Heart left ventricle (tissue), 16 donors: Measurements from ENCODE around the gene PAWR. TPM values are rescaled to one million over a fixed set of nuclear protein-coding genes. Genes with fewer than 3 reads are reported as not detected.

Experiments
- ATAC-seq, 4 donors: fragments of 200-7000 bp; cut with Tn5 transposase; one replicate each; pipeline ENCODE4 v1.9.1; 2020 to 2022; ENCODE audit warnings: moderate library complexity in 4 of 4, mild to moderate bottlenecking in 3 of 4, moderate number of reproducible peaks in 1 of 4
- DNase-seq, 5 donors: peaks; one replicate each; pipeline ENCODE4 v3.0.0-alpha.2; 2020
- H3K27ac ChIP-seq, 12 donors: fragments of 200-600 bp; sonication (generic) in 4 of 12; one replicate each; pipeline versions ENCODE4 v1.5.0 to v1.8.0; 2016 to 2022; ENCODE audit warnings: mild to moderate bottlenecking in 2 of 12
- H3K27me3 ChIP-seq, 9 donors: fragments of 200-600 bp; sonication (generic) in 2 of 9; one replicate each; pipeline versions ENCODE4 v1.5.1 to v1.8.0; 2016 to 2022; ENCODE audit warnings: mild to moderate bottlenecking in 3 of 9
- H3K36me3 ChIP-seq, 9 donors: fragments of 200-600 bp; sonication (generic) in 2 of 9; one replicate each; pipeline versions ENCODE4 v1.5.0 to v1.8.0; 2018 to 2022; ENCODE audit warnings: mild to moderate bottlenecking in 2 of 9
- H3K4me1 ChIP-seq, 12 donors: fragments of 200-600 bp; sonication (generic) in 4 of 12; one replicate each; pipeline versions ENCODE4 v1.5.0 to v1.8.0; 2016 to 2022; ENCODE audit warnings: mild to moderate bottlenecking in 3 of 12
- H3K4me3 ChIP-seq, 12 donors: fragments of 200-600 bp; sonication (generic) in 4 of 12; one replicate each; pipeline versions ENCODE4 v1.5.0 to v1.8.0; 2017 to 2022; ENCODE audit warnings: mild to moderate bottlenecking in 9 of 12, moderate library complexity in 4 of 12
- H3K9me3 ChIP-seq, 12 donors: fragments of 200-600 bp; sonication (generic) in 4 of 12; one replicate each; pipeline versions ENCODE4 v1.5.0 to v1.8.0; 2016 to 2022; ENCODE audit warnings: mild to moderate bottlenecking in 1 of 12
- CTCF ChIP-seq, 12 donors: fragments of 200-600 bp; sonication (generic) in 4 of 12; IDR thresholded peaks; one replicate each; pipeline versions ENCODE4 v1.5.0 to v1.8.0; 2018 to 2022; ENCODE audit warnings: antibody characterized with exemption in 12 of 12, mild to moderate bottlenecking in 5 of 12
- POLR2A ChIP-seq, 2 donors: fragments of 450-650 bp; IDR thresholded peaks; one replicate each; pipeline ENCODE4 v1.6.1; 2017; ENCODE audit warnings: antibody characterized with exemption in 2 of 2, mild to moderate bottlenecking in 2 of 2, moderate library complexity in 2 of 2
- WGBS, 4 donors: extraction: QIAGEN DNeasy Blood & Tissue Kit in 2 of 4; methylation state at CpG; one replicate each; pipeline versions ENCODE4 v1.1.5 to v1.1.7; 2013 to 2018; 5-methylcytosine and 5-hydroxymethylcytosine counted together
- intact Hi-C, 10 donors: fragments of 100-400 bp; cut with DNase I; formaldehyde crosslinking; loops; one replicate each; pipeline versions ENCODE4 v1.11.1 to v1.14.2; 2022
- polyA plus RNA-seq, 2 donors: library from polyadenylated mRNA; stranded (reverse); fragments of 200-250 nt; gene quantifications; one replicate each; pipeline ENCODE4 v1.2.3, GENCODE V29; 2013
- total RNA-seq, 9 donors: library from RNA; depleted of rRNA in 2 of 9; stranded (reverse); fragments of >200 nt in 2 of 9; fragmentation: NEBNext Ultra II Directional in 3 of 9; extraction: Animal tissue kit (Norgen Biotek cat#: 25700) in 3 of 9; gene quantifications; one replicate each; pipeline versions ENCODE4 v1.1.0 to v1.2.4, GENCODE V29; 2016 to 2023
- donor health status: ischemic (EF 13 %, LVEDD 7.1; RV severe dilation, severe dysfunction).
- donor health status: healthy with polysubstance abuse.
- donor health status: DM: no; HTN: yes; CAD: no.
- donor health status: DM: no; HTN: no; CAD: no.
- donor health status: ischemic (EF 25% LVEDD 6.9; RV normal size, moderate dysfunction).
- donor health status: ischemic (EF 25% LVEDD 5.7; RV mildly dilated, moderate dysfunction).
- donor health status: healthy.
- donor health status: DM: yes; HTN: yes; CAD: no.
- donor health status: ischemic (EF 35%, LVEDD 5.7; RV mildly dilated, moderate dysfunction).
- donor health status: nonischemic (EF 11% LVEDD 7.7; RV severe dilation, severe dysfunction).
- donor health status: DM: yes; HTN: yes; CAD: no.
- donor health status: PGD.
- donor health status: ischemic (EF 29% LVEDD 5.4; RV normal size, mild dysfunction).
- donor health status: nonischemic (EF 23%, LVEDD 6.1; RV moderate dilation, normal function).

Gene PAWR
- total and polyA plus RNA-seq, 11 donors: 4.8 to 29.0 (median 11.0) TPM

- DNase-seq (no peak), ATAC-seq (no peak)
- no peaks in the 10 kb centered on the region for H3K4me1 ChIP-seq
- H3K9me3 ChIP-seq: peaks cover 0 to 9% (median 0%) of the 10 kb centered on the region in 12 donors
- peaks cover 0 to 15% (median 0%) of the 10 kb centered on the region in 9 donors for H3K36me3 ChIP-seq
- H3K4me3 ChIP-seq: no peak overlapping the region
- no peaks in the 10 kb centered on the region for H3K27me3 ChIP-seq
- 76 to 85% (median 81%) methylated on average over 2 of the region's 2 CpGs for WGBS, 4 donors
- intact Hi-C loops: no loop called here
- TF ChIP-seq CTCF (IDR thresholded peaks at IDR 0.05): no peak
- no peak for TF ChIP-seq POLR2A (IDR thresholded peaks at IDR 0.05)
- no peak overlapping the region for H3K27ac ChIP-seq
Observed at GRCh38 chr12:79624378-79624777, 66.4 kb downstream of the PAWR start.

DNA sequence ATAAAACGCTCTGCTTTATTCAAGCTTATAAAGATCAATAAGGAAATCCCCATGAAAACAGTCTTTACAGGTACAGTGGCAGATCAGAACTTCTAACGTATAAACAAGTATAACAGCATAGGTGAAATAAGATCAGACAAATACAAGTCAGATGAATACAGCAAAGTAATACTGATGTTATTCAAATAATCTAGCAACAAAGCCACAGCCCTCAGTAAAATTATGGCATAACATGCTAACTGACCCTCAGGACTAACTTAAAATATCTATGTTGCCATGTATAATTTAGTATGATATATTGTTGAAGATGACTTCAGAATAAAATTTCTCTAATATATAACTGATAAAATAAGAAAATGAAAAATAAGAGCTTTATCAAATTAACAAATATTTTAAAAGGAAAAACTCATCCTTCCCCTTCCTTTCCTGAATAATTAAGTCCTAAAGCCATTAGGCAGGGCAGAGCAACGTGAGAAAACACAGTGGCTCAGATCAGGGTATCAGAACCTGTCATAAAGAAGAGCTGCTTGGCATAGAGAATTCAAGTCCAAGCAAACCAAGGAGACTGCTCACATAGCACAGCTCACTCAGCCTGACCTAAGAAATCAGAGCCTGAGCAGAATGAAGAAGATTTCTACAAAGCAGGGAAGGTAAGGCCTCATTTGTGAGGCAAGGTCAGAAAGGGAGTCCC lies 70.7 kb downstream of the PAWR start:
- peaks cover 0 to 16% (median 0%) of the 10 kb centered on the region in 9 donors for H3K36me3 ChIP-seq
- H3K4me3 ChIP-seq: no peak overlapping the region
- intact Hi-C loops: no loop called here
- H3K9me3 ChIP-seq: no peaks in the 10 kb centered on the region
- H3K27ac ChIP-seq: no peak overlapping the region
- no peak for ATAC-seq
- H3K27me3 ChIP-seq: no peaks in the 10 kb centered on the region
- no peak for DNase-seq
- no peaks in the 10 kb centered on the region for H3K4me1 ChIP-seq
- WGBS, 4 donors: 81 to 86% (median 82%) methylated on average over 3 of the region's 3 CpGs
- no peak for TF ChIP-seq CTCF (IDR thresholded peaks at IDR 0.05)

GRCh38 chr12:79618848-79619404 lies 71.8 kb downstream of the PAWR start:
- DNase-seq (no peak), ATAC-seq (no peak)
- no peak overlapping the region for H3K4me3 ChIP-seq
- TF ChIP-seq POLR2A (IDR thresholded peaks at IDR 0.05): no peak
- no peak for TF ChIP-seq CTCF (IDR thresholded peaks at IDR 0.05)
- WGBS, 4 donors: 91 to 99% (median 94%) methylated on average over 2 of the region's 2 CpGs
- intact Hi-C loops: no loop called here
- H3K27me3 ChIP-seq: no peaks in the 10 kb centered on the region
- H3K4me1 ChIP-seq: no peaks in the 10 kb centered on the region
- H3K27ac ChIP-seq: no peak overlapping the region
- H3K9me3 ChIP-seq: no peaks in the 10 kb centered on the region
- peaks cover 0 to 16% (median 0%) of the 10 kb centered on the region in 9 donors for H3K36me3 ChIP-seq

- no peak overlapping the region for H3K27ac ChIP-seq
- DNase-seq (no peak), ATAC-seq (no peak)
- peaks cover 0 to 16% (median 0%) of the 10 kb centered on the region in 9 donors for H3K36me3 ChIP-seq
- no peaks in the 10 kb centered on the region for H3K4me1 ChIP-seq
- no peak overlapping the region for H3K4me3 ChIP-seq
- H3K9me3 ChIP-seq: no peaks in the 10 kb centered on the region
- H3K27me3 ChIP-seq: no peaks in the 10 kb centered on the region
- WGBS, 4 donors: 87 to 99% (median 96%) methylated on average over 4 of the region's 4 CpGs
- no peak for TF ChIP-seq CTCF (IDR thresholded peaks at IDR 0.05)
- TF ChIP-seq POLR2A (IDR thresholded peaks at IDR 0.05): no peak
- intact Hi-C loops: no loop called here
Observed at GRCh38 chr12:79617696-79618095, 73.1 kb downstream of the PAWR start.
